ENCODE data around the gene INTS3. TPM values are rescaled to one million over a fixed set of nuclear protein-coding genes. Genes with fewer than 3 reads are reported as not detected.

INTS3 gene
- total RNA-seq, 1 donor from 2014 or later, result 39.5 TPM

GRCh38 chr1:153697191-153698019 lies 30.4 kb upstream of the INTS3 start:
- H3K4me2 ChIP-seq (ENCODE audit: low read length), result peak overlapping the region; percentile 30
- peak overlapping the region; percentile 88 for H2AFZ ChIP-seq (ENCODE audit: low read depth, low read length)
- peaks cover 3% of the 10 kb centered on the region for H3K27me3 Mint-ChIP-seq (ENCODE audit: low read depth, unreplicated experiment)
- no peaks in the 10 kb centered on the region for H3K9me3 ChIP-seq (ENCODE audit: insufficient read depth, low read depth, low read length)
- FAIRE-seq (no peak), DNase-seq (ENCODE audit: low read depth) (peak; percentile 70)
- H3K27me3 ChIP-seq (ENCODE audit: insufficient read depth, low read length), result no peaks in the 10 kb centered on the region
- no peak overlapping the region for H3K4me3 ChIP-seq (ENCODE audit: insufficient read depth, low read depth, low read length)
- no peak overlapping the region for H3K9ac ChIP-seq (ENCODE audit: low read length)
- peaks cover 16% of the 10 kb centered on the region for H3K4me1 Mint-ChIP-seq (ENCODE audit: low read depth, unreplicated experiment)
- no peaks in the 10 kb centered on the region for H3K9me3 Mint-ChIP-seq (ENCODE audit: unreplicated experiment)
- no peaks in the 10 kb centered on the region for H3K36me3 ChIP-seq (ENCODE audit: insufficient read depth, low read length)
- no peaks in the 10 kb centered on the region for H3K79me2 ChIP-seq (ENCODE audit: insufficient read depth, low read length)
- no peak overlapping the region for H3K27ac ChIP-seq (ENCODE audit: low read depth, low read length)
- TF ChIP-seq CTCF (IDR thresholded peaks at IDR 0.05; ENCODE audit: insufficient read depth, low read depth, low read length) (no peak), EZH2 (IDR thresholded peaks at IDR 0.05; ENCODE audit: insufficient read depth, low read length) (no peak)
- H4K20me1 ChIP-seq (ENCODE audit: insufficient read depth, low read length), result no peaks in the 10 kb centered on the region
- no peak overlapping the region for H3K4me3 Mint-ChIP-seq (ENCODE audit: unreplicated experiment)
- H3K27ac Mint-ChIP-seq (ENCODE audit: unreplicated experiment), result peak overlapping the region; percentile 55
- H3K36me3 Mint-ChIP-seq (ENCODE audit: low read depth, unreplicated experiment), result no peaks in the 10 kb centered on the region
- H3K4me1 ChIP-seq (ENCODE audit: insufficient read depth, low read length), result peaks cover 6% of the 10 kb centered on the region

GRCh38 chr1:153698020-153698922 lies 29.6 kb upstream of the INTS3 start:
- peak overlapping the region; percentile 30 for H3K4me2 ChIP-seq (ENCODE audit: low read length)
- Mint-ChIP-seq H3K36me3 (ENCODE audit: low read depth, unreplicated experiment) (no peaks in the 10 kb centered on the region), H3K4me1 (ENCODE audit: low read depth, unreplicated experiment) (peaks cover 16% of the 10 kb centered on the region), H3K27ac (ENCODE audit: unreplicated experiment) (peak overlapping the region; percentile 55), H3K9me3 (ENCODE audit: unreplicated experiment) (no peaks in the 10 kb centered on the region), H3K4me3 (ENCODE audit: unreplicated experiment) (no peak overlapping the region), H3K27me3 (ENCODE audit: low read depth, unreplicated experiment) (peaks cover 3% of the 10 kb centered on the region)
- no peak for FAIRE-seq
- peaks cover 6% of the 10 kb centered on the region for H3K4me1 ChIP-seq (ENCODE audit: insufficient read depth, low read length)
- no peaks in the 10 kb centered on the region for H3K79me2 ChIP-seq (ENCODE audit: insufficient read depth, low read length)
- no peaks in the 10 kb centered on the region for H3K36me3 ChIP-seq (ENCODE audit: insufficient read depth, low read length)
- no peak overlapping the region for H3K4me3 ChIP-seq (ENCODE audit: insufficient read depth, low read depth, low read length)
- no peaks in the 10 kb centered on the region for H3K9me3 ChIP-seq (ENCODE audit: insufficient read depth, low read depth, low read length)
- no peaks in the 10 kb centered on the region for H4K20me1 ChIP-seq (ENCODE audit: insufficient read depth, low read length)
- TF ChIP-seq CTCF (IDR thresholded peaks at IDR 0.05; ENCODE audit: insufficient read depth, low read depth, low read length), result no peak
- no peak for TF ChIP-seq EZH2 (IDR thresholded peaks at IDR 0.05; ENCODE audit: insufficient read depth, low read length)
- no peak overlapping the region for H3K9ac ChIP-seq (ENCODE audit: low read length)
- DNase-seq (ENCODE audit: low read depth), result peak; percentile 40
- peak overlapping the region; percentile 88 for H2AFZ ChIP-seq (ENCODE audit: low read depth, low read length)
- H3K27me3 ChIP-seq (ENCODE audit: insufficient read depth, low read length), result no peaks in the 10 kb centered on the region
- no peak overlapping the region for H3K27ac ChIP-seq (ENCODE audit: low read depth, low read length)
